HG03103 (cell line): ENCODE results near the gene PON1.

Source experiments
- ATAC-seq: cut with Tn5 transposase; IDR thresholded peaks from one replicate; pipeline ENCODE4 v1.9.1; 2021; ENCODE audit warnings: low read depth; ENCODE audit not compliant: unreplicated experiment

The PON1 gene

GRCh38 chr7:95318501-95319100 is 5.7 kb downstream of the PON1 start:
- ATAC-seq = no peak

- no peak for ATAC-seq
These were observed 6.4 kb downstream of the PON1 start for GRCh38 chr7:95317966-95318365.

- no peak for ATAC-seq
These were observed 6.8 kb downstream of the PON1 start for GRCh38 chr7:95317546-95317945.

GRCh38 chr7:95316588-95316987 is 7.7 kb downstream of the PON1 start:
- ATAC-seq = peak; percentile 86

- ATAC-seq = no peak
These were observed 11.8 kb downstream of the PON1 start for GRCh38 chr7:95312561-95312960.

- no peak for ATAC-seq
These were observed 12.9 kb downstream of the PON1 start for GRCh38 chr7:95311389-95311788.

GRCh38 chr7:95309951-95310350 is 14.4 kb downstream of the PON1 start:
- ATAC-seq = no peak

GRCh38 chr7:95304990-95305389 is 19.3 kb downstream of the PON1 start:
- no peak for ATAC-seq

- ATAC-seq = no peak
These were observed 21.1 kb downstream of the PON1 start for GRCh38 chr7:95303013-95303905.

- no peak for ATAC-seq
These were observed 26.2 kb downstream of the PON1 start for GRCh38 chr7:95298091-95298490.

GRCh38 chr7:95297041-95297440 is 27.3 kb downstream of the PON1 start:
- ATAC-seq = no peak

GRCh38 chr7:95296456-95296855 is 27.9 kb downstream of the PON1 start:
- ATAC-seq = no peak

- no peak for ATAC-seq
These were observed 28.9 kb downstream of the PON1 start for GRCh38 chr7:95295397-95295796.

GRCh38 chr7:95290166-95290830 is 34.0 kb downstream of the PON1 start:
- no peak for ATAC-seq

- no peak for ATAC-seq
These were observed 38.2 kb downstream of the PON1 start for GRCh38 chr7:95286096-95286495.

GRCh38 chr7:95279417-95279816 is 44.9 kb downstream of the PON1 start:
- ATAC-seq = no peak

GRCh38 chr7:95276114-95276513 is 48.2 kb downstream of the PON1 start:
- no peak for ATAC-seq

- ATAC-seq = no peak
These were observed 54.7 kb downstream of the PON1 start for GRCh38 chr7:95269640-95270039.

- no peak for ATAC-seq
These were observed 56.6 kb downstream of the PON1 start for GRCh38 chr7:95267754-95268153.

- ATAC-seq = no peak
These were observed 58.7 kb downstream of the PON1 start for GRCh38 chr7:95265634-95266033.

GRCh38 chr7:95264363-95264891 is 59.9 kb downstream of the PON1 start:
- no peak for ATAC-seq
